SU-DHL-6 (cell line): Measurements from ENCODE around the gene SLC11A1.

ENCODE experiments used
- H2AFZ ChIP-seq: fragments of 200-600 bp; sonication (generic); 2 replicates; pipeline ENCODE4 v1.6.1; 2014; ENCODE audit warnings: low read depth, mild to moderate bottlenecking, moderate library complexity, mixed read lengths, antibody characterized with exemption, low read length; ENCODE audit not compliant: severe bottlenecking
- H3F3A ChIP-seq: fragments of 200-600 bp; shearing (Covaris generic); 2 replicates; pipeline ENCODE4 v1.6.0; 2016; ENCODE audit warnings: antibody characterized with exemption, mild to moderate bottlenecking; ENCODE audit not compliant: insufficient read depth
- H3K27ac ChIP-seq: fragments of 200-600 bp; sonication (generic); 2 replicates; pipeline ENCODE4 v1.5.1; 2016; ENCODE audit warnings: low read depth, mild to moderate bottlenecking, low read length, moderate library complexity, mixed read lengths
- H3K27me3 ChIP-seq: fragments of 200-600 bp; sonication (generic), shearing (Covaris generic); 2 replicates; pipeline ENCODE4 v1.6.0; 2014; ENCODE audit warnings: mild to moderate bottlenecking, low read length
- H3K36me3 ChIP-seq: fragments of 200-600 bp; sonication (generic); 2 replicates; pipeline ENCODE4 v1.6.1; 2014; ENCODE audit warnings: mild to moderate bottlenecking, low read length, mixed read lengths
- H3K4me2 ChIP-seq: fragments of 300-600, 200-600 bp; shearing (Covaris generic), sonication (generic); 2 replicates; pipeline ENCODE4 v1.6.0; 2014; ENCODE audit warnings: low read length, low read depth, mild to moderate bottlenecking; ENCODE audit not compliant: poor library complexity, severe bottlenecking
- H3K4me3 ChIP-seq: fragments of 200-600 bp; sonication (generic); 2 replicates; pipeline ENCODE4 v1.5.1; 2014; ENCODE audit warnings: antibody characterized with exemption, low read length, mild to moderate bottlenecking, mixed read lengths; ENCODE audit not compliant: insufficient read depth, poor library complexity, severe bottlenecking
- H3K79me2 ChIP-seq: fragments of 200-600 bp; sonication (generic); 2 replicates; pipeline ENCODE4 v1.6.1; 2014; ENCODE audit warnings: mild to moderate bottlenecking, low read length, moderate library complexity; ENCODE audit not compliant: insufficient read depth
- H3K9ac ChIP-seq: fragments of 200-600 bp; sonication (generic); 2 replicates; pipeline ENCODE4 v1.7.0; 2014; ENCODE audit warnings: mild to moderate bottlenecking, low read length
- H3K9me2 ChIP-seq: fragments of 200-600 bp; sonication (generic); replicated peaks from 2 replicates; pipeline ENCODE4 v1.6.1; 2014; ENCODE audit warnings: low read length; ENCODE audit not compliant: insufficient read depth
- H3K9me3 ChIP-seq: fragments of 200-600 bp; sonication (generic); 2 replicates; pipeline ENCODE4 v1.6.1; 2014; ENCODE audit warnings: low read length, mixed read lengths; ENCODE audit not compliant: insufficient read depth
- H4K20me1 ChIP-seq: fragments of 200-600 bp; sonication (generic); 2 replicates; pipeline ENCODE4 v1.6.1; 2014; ENCODE audit warnings: low read depth, mild to moderate bottlenecking, antibody characterized with exemption, low read length, moderate library complexity, mixed read lengths
- CTCF ChIP-seq: fragments of 200-600 bp; sonication (generic); IDR thresholded peaks from one replicate; pipeline ENCODE4 v1.5.1; 2017; ENCODE audit warnings: antibody characterized with exemption, mild to moderate bottlenecking, low read length, moderate library complexity; ENCODE audit not compliant: insufficient read depth, poor library complexity, severe bottlenecking
- EZH2phosphoT487 ChIP-seq: fragments of 200-600 bp; sonication (generic), shearing (Covaris generic); conservative IDR thresholded peaks from 2 replicates; pipeline ENCODE4 v1.6.1; 2018; ENCODE audit warnings: mild to moderate bottlenecking, antibody characterized with exemption, low read length, moderate library complexity, mixed read lengths

Gene SLC11A1

GRCh38 chr2:218432676-218433365, 50.7 kb downstream of the SLC11A1 start:
- Histone ChIP-seq H3K4me2 (no peak overlapping the region), H3K27me3 (no peaks in the 10 kb centered on the region), H3K79me2 (no peaks in the 10 kb centered on the region), H2AFZ (no peak overlapping the region), H3K36me3 (no peaks in the 10 kb centered on the region), H3K9ac (no peak overlapping the region), H3F3A (no peaks in the 10 kb centered on the region), H3K4me3 (no peak overlapping the region), H3K9me3 (no peaks in the 10 kb centered on the region), H3K9me2 (no peaks in the 10 kb centered on the region), H3K27ac (no peak overlapping the region), H4K20me1 (no peaks in the 10 kb centered on the region)
- no peak for TF ChIP-seq EZH2phosphoT487
- TF ChIP-seq CTCF, result no peak

- Histone ChIP-seq H4K20me1 (no peaks in the 10 kb centered on the region), H3K4me3 (no peak overlapping the region), H3K36me3 (no peaks in the 10 kb centered on the region), H3K27ac (no peak overlapping the region), H3K9me3 (no peaks in the 10 kb centered on the region), H3K9ac (no peak overlapping the region), H3K79me2 (no peaks in the 10 kb centered on the region), H3K9me2 (no peaks in the 10 kb centered on the region), H3F3A (no peaks in the 10 kb centered on the region), H2AFZ (no peak overlapping the region), H3K27me3 (no peaks in the 10 kb centered on the region), H3K4me2 (no peak overlapping the region)
- TF ChIP-seq EZH2phosphoT487, result no peak
- TF ChIP-seq CTCF, result no peak
Measured at GRCh38 chr2:218434456-218434855, 52.4 kb downstream of the SLC11A1 start.

GRCh38 chr2:218435003-218435982, 53.2 kb downstream of the SLC11A1 start:
- H4K20me1 ChIP-seq, result no peaks in the 10 kb centered on the region
- no peak overlapping the region for H3K4me3 ChIP-seq
- H3K27me3 ChIP-seq, result no peaks in the 10 kb centered on the region
- no peak for TF ChIP-seq CTCF
- H3K79me2 ChIP-seq, result no peaks in the 10 kb centered on the region
- no peaks in the 10 kb centered on the region for H3K36me3 ChIP-seq
- H3F3A ChIP-seq, result no peaks in the 10 kb centered on the region
- no peak overlapping the region for H3K9ac ChIP-seq
- H3K9me2 ChIP-seq, result no peaks in the 10 kb centered on the region
- H3K4me2 ChIP-seq, result no peak overlapping the region
- no peaks in the 10 kb centered on the region for H3K9me3 ChIP-seq
- no peak overlapping the region for H2AFZ ChIP-seq
- H3K27ac ChIP-seq, result no peak overlapping the region
